Loucy (cell line): ENCODE results near the gene CD19.

Source experiments
- CTCF ChIP-seq: fragments of 200-600 bp; sonication (generic); conservative IDR thresholded peaks from 2 replicates; pipeline ENCODE4 v1.5.1; 2014; ENCODE audit warnings: mild to moderate bottlenecking, antibody characterized with exemption, low read length
- EZH2phosphoT487 ChIP-seq: fragments of 200-600 bp; IDR thresholded peaks from 2 replicates; pipeline ENCODE4 v1.6.1; 2018; ENCODE audit warnings: antibody characterized with exemption, mild to moderate bottlenecking, moderate library complexity, borderline replicate concordance

- TF ChIP-seq CTCF (no peak), EZH2phosphoT487 (no peak)
Measured at GRCh38 chr16:28901862-28902261, 29.9 kb upstream of the CD19 start.
